ENCODE measurements around the gene DPY30. TPM values are rescaled to one million over a fixed set of nuclear protein-coding genes. Genes with fewer than 3 reads are reported as not detected.
A peak's percentile ranks its signal among the peaks of the same experiment; 100 is the strongest.
"Not testable (repeated sequence)": the region's sequence is repeated elsewhere in the genome, so short reads cannot be mapped to it uniquely, and the experiment has no call there.

The DPY30 gene
- total RNA-seq (10 to 100 TPM; 46.7 to 47.3 TPM), polyA plus RNA-seq (100 to 1,000 TPM; 151 to 179 (median 159) TPM), total RNA-seq (6.9 to 29.9 (median 24.0) reads per million in 6 experiments)

DNA sequence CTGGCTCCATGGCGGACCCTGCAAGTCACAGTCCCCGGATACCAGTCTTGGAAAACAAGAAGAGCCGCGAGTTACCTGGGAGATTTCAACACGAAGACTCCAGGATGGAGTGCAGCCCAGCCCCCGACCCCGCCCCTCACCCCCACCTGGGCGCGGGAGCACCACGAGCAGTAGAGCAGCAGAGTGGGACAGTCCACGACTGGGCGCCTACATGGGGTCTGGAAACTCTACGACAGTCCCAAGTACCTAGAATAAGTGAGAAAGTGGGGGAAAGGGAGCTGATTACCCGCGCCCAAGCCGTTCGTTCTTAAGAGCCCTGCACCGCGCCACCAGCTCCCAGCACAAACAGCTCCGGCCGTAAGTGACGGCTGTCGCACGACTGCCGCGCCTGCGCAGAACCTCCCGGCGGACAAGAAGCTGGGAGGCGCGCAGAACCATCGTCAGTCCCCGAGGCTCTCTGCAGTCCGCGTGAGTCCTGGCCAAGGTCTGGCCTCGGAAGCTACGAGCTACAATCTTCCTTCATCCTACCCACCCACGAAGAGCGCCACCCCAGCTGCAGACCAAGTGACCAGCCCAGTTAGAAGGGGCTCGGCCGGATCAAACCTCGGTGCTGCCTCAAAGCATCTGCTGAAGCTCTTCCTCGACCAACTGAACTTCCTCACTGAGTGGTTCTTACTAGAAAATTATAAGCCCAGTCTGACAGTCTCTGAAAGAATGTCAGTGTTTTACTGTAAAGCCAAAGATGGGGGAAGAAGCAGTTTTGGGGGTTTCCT lies at the start of gene DPY30:
TSS of gene DPY30 (minus strand) at position 359 of the 773 bp plus-strand sequence. CDS start at position 10, 349 bp downstream.
- Mint-ChIP-seq H3K4me1 (peaks cover 3 to 25% (median 18%) of the 10 kb centered on the region in 4 donors), H3K9me3 (no peaks in the 10 kb centered on the region), H3K4me3 (peak within 1 kb of the TSS; percentile 84 to 97 (median 92)), H3K27ac (peak within 1 kb of the TSS; percentile 91 to 98 (median 95)), H3K27me3 (peaks cover 0 to 3% (median 0%) of the 10 kb centered on the region in 5 donors), H3K36me3 (peaks cover 0 to 17% (median 4%) of the 10 kb centered on the region in 3 donors)
- DNase-seq (peak; percentile 82 to 94 (median 89)), ATAC-seq (peak; percentile 91 to 96)
- POLR2A ChIA-PET: interaction anchor here (0.6 to 2.9 kb wide), 13 partner anchors 10 to 317 kb away, joined by 3 to 73 read pairs (median 5); partner anchors contain the start of genes MEMO1 and SPAST

DNA sequence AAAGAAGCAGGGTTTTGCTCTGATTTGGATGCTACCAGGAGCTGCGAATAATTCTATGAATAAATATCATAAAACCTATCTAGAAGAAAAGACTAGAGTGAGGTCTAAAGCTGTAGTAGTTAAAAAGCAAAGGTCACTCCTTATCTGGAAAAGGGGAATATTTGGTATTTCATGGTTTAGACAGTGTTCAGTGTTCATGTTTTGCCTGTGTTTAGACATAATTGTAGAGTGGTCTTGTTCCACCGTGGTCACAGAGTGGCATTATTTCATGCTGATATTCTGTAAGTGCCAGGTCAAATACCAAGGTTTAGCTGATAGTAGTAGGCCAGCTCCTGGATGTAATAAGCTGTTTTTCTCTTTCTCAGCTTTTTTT lies 34.5 kb upstream of the DPY30 start:
- peaks cover 22 to 40% (median 32%) of the 10 kb centered on the region in 4 donors for H3K4me1 Mint-ChIP-seq
- no peak for DNase-seq
- ATAC-seq: no peak
- H3K27me3 Mint-ChIP-seq: no peaks in the 10 kb centered on the region
- no peaks in the 10 kb centered on the region for H3K9me3 Mint-ChIP-seq
- peaks cover 0 to 54% (median 6%) of the 10 kb centered on the region in 3 donors for H3K36me3 Mint-ChIP-seq
- POLR2A ChIA-PET: no interaction called here
- peak overlapping the region in 4 of 10 donors; percentile 2 to 23 (median 10) for H3K27ac Mint-ChIP-seq
- H3K4me3 Mint-ChIP-seq: no peak overlapping the region

DNA sequence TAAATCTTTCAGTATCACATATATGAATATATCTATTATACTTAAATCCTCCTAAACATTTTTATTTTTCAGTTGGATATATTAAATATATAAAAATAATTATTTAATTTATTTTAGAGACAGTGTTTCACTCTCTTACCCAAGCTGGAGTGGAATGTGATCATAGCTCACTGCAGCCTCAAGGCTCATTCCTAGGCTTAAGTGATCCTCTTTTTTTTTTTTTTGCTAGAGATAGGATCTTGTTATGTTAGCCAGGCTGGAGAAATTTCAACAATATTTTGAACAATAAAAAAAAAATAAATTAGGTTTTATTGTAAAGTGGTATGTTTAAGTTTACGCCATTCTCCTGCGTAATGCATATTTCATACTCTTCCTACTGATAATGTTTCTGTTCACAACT lies 27.9 kb upstream of the DPY30 start:
- H3K36me3 Mint-ChIP-seq: peaks cover 0 to 34% (median 4%) of the 10 kb centered on the region in 3 donors
- peak overlapping the region in 4 of 10 donors; percentile 18 to 58 (median 52) for H3K4me3 Mint-ChIP-seq
- ATAC-seq (no peak), DNase-seq (no peak)
- peaks cover 21 to 61% (median 46%) of the 10 kb centered on the region in 4 donors for H3K4me1 Mint-ChIP-seq
- no peak overlapping the region for H3K27ac Mint-ChIP-seq
- no peaks in the 10 kb centered on the region for H3K9me3 Mint-ChIP-seq
- no peaks in the 10 kb centered on the region for H3K27me3 Mint-ChIP-seq
- POLR2A ChIA-PET: interaction anchor here (0.6 kb wide), 1 partner anchor 29 kb away, joined by 3 read pairs; no protein-coding TSS in a partner anchor

DNA sequence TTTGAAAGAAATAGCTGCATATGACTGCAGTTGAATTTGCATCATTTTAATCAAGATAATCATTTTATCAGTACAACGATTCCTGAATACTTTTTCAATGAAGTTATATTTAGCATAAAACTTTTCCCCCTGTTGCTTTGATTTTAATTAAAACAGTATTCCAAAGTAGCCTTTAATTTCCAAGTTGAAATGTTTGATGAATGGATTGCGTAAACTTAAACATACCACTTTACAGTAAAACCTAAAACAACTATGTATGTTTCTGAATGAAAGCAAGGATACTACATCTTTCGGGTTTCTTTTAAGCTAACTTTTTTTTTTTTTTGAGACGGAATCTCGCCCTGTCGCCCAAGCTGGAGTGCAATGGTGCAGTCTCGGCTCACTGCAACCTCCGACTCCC lies 25.1 kb upstream of the DPY30 start:
- peaks cover 0 to 1% (median 0%) of the 10 kb centered on the region in 9 donors for H3K9me3 Mint-ChIP-seq
- ATAC-seq (no peak), DNase-seq (no peak)
- peaks cover 15 to 52% (median 36%) of the 10 kb centered on the region in 4 donors for H3K4me1 Mint-ChIP-seq
- H3K27me3 Mint-ChIP-seq: no peaks in the 10 kb centered on the region
- POLR2A ChIA-PET: interaction anchor here (1.1 to 4.9 kb wide), 6 partner anchors 8 to 101 kb away, joined by 3 to 73 read pairs (median 12); partner anchors contain the start of genes DPY30, MEMO1 and SLC30A6
- peak overlapping the region in 9 of 10 donors; percentile 21 to 96 (median 83) for H3K27ac Mint-ChIP-seq
- H3K36me3 Mint-ChIP-seq: peaks cover 0 to 17% (median 3%) of the 10 kb centered on the region in 3 donors
- H3K4me3 Mint-ChIP-seq: peak overlapping the region; percentile 93 to 100 (median 98)

DNA sequence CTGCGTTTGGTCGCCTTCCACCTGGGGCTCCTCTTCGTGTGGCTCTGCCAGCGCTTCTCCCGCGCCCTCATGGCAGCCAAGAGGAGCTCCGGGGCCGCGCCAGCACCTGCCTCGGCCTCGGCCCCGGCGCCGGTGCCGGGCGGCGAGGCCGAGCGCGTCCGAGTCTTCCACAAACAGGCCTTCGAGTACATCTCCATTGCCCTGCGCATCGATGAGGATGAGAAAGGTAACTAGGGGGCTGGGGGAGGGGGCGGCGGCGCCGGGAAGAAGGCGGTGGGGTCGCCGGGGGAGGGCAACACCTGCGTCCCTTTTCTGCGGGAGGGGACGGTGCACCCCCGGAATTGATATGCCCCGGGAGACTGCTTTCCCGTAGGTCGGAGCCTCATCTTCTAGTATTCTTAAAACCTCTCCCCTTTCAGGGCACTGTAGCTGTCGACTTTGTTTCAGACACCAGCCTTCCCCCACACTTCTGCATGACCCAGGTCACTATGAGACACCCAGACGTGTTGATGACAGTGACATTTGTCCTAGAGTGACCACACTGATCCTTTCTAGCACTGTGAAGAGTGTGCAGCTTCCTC lies 24.5 kb upstream of the DPY30 start:
- ATAC-seq: peak; percentile 1 to 3
- Mint-ChIP-seq H3K27ac (peak overlapping the region in 9 of 10 donors; percentile 86 to 97 (median 96)), H3K4me3 (peak overlapping the region; percentile 93 to 100 (median 98)), H3K9me3 (peaks cover 0 to 1% (median 0%) of the 10 kb centered on the region in 9 donors), H3K36me3 (peaks cover 0 to 15% (median 3%) of the 10 kb centered on the region in 3 donors), H3K4me1 (peaks cover 15 to 49% (median 34%) of the 10 kb centered on the region in 4 donors), H3K27me3 (no peaks in the 10 kb centered on the region)
- peak in 3 of 10 donors; percentile 2 to 35 (median 3) for DNase-seq
- POLR2A ChIA-PET: interaction anchor here (0.6 to 4.9 kb wide), 17 partner anchors 8 to 1522 kb away, joined by 3 to 73 read pairs (median 3); partner anchors contain the start of genes DPY30, MEMO1 and SLC30A6

DNA sequence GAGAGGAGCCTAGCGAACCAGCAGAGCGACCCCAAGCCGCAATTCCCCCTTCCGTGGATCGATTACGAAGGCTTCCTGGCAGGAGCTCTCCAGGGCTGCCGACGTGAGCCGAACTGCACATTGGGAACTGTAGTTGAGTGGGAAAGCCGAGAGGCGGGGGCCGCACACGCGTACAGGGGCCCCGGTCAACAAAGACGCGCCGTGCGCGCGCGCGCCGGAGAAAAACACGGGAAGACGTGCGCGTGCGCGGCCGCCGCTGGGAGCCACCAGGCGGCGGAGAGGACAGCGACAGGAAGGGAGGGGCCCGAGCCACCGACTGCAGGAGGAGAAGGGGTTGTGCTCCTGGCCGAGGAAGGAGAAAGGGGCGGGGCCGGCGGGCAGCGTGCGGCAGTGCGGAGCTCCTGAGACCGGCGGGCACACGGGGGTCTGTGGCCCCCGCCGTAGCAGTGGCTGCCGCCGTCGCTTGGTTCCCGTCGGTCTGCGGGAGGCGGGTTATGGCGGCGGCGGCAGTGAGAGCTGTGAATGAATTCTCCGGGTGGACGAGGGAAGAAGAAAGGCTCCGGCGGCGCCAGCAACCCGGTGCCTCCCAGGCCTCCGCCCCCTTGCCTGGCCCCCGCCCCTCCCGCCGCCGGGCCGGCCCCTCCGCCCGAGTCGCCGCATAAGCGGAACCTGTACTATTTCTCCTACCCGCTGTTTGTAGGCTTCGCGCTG lies 23.9 kb upstream of the DPY30 start, which contains the start of gene SPAST:
TSS of gene SPAST (plus strand) at position 247 of the 711 bp plus-strand sequence. CDS start at position 523, 276 bp downstream.
- DNase-seq (peak; percentile 92 to 97 (median 95)), ATAC-seq (peak; percentile 87 to 90)
- peaks cover 0 to 1% (median 0%) of the 10 kb centered on the region in 9 donors for H3K9me3 Mint-ChIP-seq
- H3K36me3 Mint-ChIP-seq: peaks cover 0 to 14% (median 2%) of the 10 kb centered on the region in 3 donors
- H3K27ac Mint-ChIP-seq: peak within 1 kb of the TSS; percentile 88 to 97 (median 96)
- H3K4me1 Mint-ChIP-seq: peaks cover 15 to 46% (median 33%) of the 10 kb centered on the region in 4 donors
- POLR2A ChIA-PET: interaction anchor here (0.6 to 4.9 kb wide), 16 partner anchors 8 to 1521 kb away, joined by 3 to 73 read pairs (median 3); partner anchors contain the start of genes DPY30, MEMO1 and SLC30A6
- H3K27me3 Mint-ChIP-seq: no peaks in the 10 kb centered on the region
- peak within 1 kb of the TSS; percentile 93 to 100 (median 98) for H3K4me3 Mint-ChIP-seq

DNA sequence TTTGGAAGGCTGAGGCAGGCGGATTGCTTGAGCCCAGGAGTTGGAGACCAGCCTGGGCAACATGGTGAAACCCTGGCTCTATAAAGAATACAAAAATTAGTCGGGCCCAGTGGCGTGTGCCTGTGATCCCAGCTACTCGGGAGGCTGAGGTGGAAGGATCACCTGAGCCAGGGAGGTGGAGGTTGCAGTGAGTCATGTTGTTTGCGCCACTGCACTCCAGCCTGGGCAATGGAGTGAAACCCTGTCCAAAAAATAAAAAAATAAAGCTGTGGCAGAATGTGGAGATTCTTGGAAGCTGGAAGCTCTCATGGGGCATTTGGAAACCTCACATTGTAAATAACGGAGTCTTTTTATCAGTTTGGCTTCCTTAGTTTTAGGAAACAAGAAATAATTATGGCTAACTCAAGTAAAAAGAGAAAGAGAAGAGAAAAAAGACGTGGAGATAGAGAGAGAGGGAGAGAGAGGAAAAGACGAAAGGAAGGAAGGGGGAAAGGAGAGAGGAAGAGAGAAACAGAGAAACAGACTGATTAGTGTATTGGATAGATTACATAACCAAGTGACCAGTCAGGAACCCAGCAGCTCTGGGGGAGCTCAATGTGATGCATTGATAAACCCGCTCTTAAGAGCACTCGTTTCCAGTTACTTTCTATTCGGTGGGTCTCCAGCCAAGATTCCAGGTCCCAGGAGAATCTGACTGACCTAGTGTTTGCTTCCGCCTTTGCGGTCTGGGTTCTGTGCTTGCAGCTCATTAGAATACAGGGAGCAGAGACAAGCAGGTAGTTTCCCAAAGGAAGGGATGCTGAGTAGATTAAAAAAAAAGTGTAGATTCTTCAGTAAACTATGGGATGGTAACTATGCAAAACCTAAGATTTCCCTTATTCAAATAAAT lies 22.6 kb upstream of the DPY30 start:
- Mint-ChIP-seq H3K27me3 (no peaks in the 10 kb centered on the region), H3K4me3 (peak overlapping the region; percentile 93 to 100 (median 98)), H3K9me3 (peaks cover 0 to 1% (median 0%) of the 10 kb centered on the region in 9 donors), H3K36me3 (peaks cover 0 to 11% (median 0%) of the 10 kb centered on the region in 3 donors), H3K4me1 (peaks cover 14 to 43% (median 30%) of the 10 kb centered on the region in 4 donors), H3K27ac (peak overlapping the region in 8 of 10 donors; percentile 83 to 97 (median 96))
- DNase-seq (peak in 2 of 10 donors; percentile 3 to 7), ATAC-seq (no peak)
- POLR2A ChIA-PET: interaction anchor here (0.6 to 4.9 kb wide), 6 partner anchors 20 to 54 kb away, joined by 3 to 73 read pairs (median 13); partner anchors contain the start of genes DPY30 and MEMO1

DNA sequence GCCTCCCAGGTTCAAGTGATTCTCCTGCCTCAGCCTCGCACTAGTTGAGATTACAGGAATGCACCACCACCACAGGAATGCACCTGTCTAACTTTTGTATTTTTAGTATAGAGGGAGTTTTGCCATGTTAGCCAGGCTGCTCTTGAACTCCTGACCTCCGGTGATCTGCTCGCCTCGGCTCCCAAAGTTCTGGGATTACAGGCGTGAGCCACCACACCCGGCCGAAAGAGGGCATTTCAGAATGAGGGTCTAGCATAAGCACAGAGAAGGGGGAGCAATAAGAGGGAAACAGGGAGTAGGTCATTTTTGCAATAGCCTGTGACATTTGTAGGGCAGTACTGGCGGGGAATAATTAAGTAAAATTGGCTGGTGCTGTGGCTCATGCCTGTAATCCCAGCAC lies 21.8 kb upstream of the DPY30 start:
- H3K4me1 Mint-ChIP-seq: peaks cover 12 to 36% (median 27%) of the 10 kb centered on the region in 4 donors
- no peak for DNase-seq
- H3K36me3 Mint-ChIP-seq: peaks cover 0 to 9% (median 0%) of the 10 kb centered on the region in 3 donors
- peaks cover 0 to 1% (median 0%) of the 10 kb centered on the region in 9 donors for H3K9me3 Mint-ChIP-seq
- POLR2A ChIA-PET: interaction anchor here (4.9 kb wide), 1 partner anchor 22 kb away, joined by 73 read pairs; the partner anchor contains the start of gene DPY30
- peak overlapping the region in 4 of 10 donors; percentile 33 to 95 (median 82) for H3K27ac Mint-ChIP-seq
- H3K4me3 Mint-ChIP-seq: peak overlapping the region; percentile 45 to 100 (median 64)
- H3K27me3 Mint-ChIP-seq: no peaks in the 10 kb centered on the region
- no peak for ATAC-seq

DNA sequence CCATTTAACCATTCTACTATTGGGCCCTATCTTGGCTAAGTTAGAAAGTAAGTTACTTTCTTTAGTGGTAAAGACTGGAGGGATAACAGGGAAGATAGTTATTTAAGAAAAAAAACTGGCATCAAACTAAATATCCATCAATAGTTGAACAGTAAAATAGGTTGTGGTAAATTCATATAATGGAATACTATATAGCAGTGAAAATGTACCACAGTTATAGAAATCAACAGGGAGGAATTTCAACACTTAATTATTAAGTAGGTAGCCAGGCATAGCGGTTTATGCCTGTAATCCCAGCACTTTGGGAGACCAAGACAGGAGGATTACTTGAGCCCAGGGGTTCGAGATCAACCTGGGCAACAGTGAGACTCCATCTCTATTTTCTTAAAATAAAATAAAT lies 20.7 kb upstream of the DPY30 start:
- no peaks in the 10 kb centered on the region for H3K27me3 Mint-ChIP-seq
- POLR2A ChIA-PET: no interaction called here
- peaks cover 0 to under 1% (median 0%) of the 10 kb centered on the region in 3 donors for H3K36me3 Mint-ChIP-seq
- no peak overlapping the region for H3K27ac Mint-ChIP-seq
- ATAC-seq (no peak), DNase-seq (no peak)
- no peak overlapping the region for H3K4me3 Mint-ChIP-seq
- H3K4me1 Mint-ChIP-seq: peaks cover 7 to 25% (median 16%) of the 10 kb centered on the region in 4 donors
- H3K9me3 Mint-ChIP-seq: peaks cover 0 to 1% (median 0%) of the 10 kb centered on the region in 9 donors

DNA sequence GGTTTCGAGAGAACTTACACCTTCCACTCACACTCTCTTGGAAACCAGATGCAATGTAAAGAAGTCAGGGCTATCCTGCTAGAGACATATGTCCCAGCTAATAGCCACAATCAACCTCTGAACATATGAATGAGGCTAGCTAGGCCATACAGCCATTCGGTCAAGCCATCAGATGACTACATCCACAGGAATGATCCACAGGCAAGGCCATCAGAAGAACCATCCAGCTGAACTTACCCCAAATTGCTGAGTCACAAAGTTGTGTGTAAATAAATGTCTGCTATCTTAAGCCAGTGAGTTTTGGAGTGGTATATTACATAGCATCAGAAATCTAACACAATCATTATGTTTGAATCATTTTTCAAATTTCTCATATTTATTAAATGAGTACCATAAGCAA lies 18.5 kb upstream of the DPY30 start:
- no peak overlapping the region for H3K4me3 Mint-ChIP-seq
- no peak for DNase-seq
- peaks cover 5 to 13% (median 7%) of the 10 kb centered on the region in 4 donors for H3K4me1 Mint-ChIP-seq
- peaks cover 0 to 1% (median 0%) of the 10 kb centered on the region in 9 donors for H3K9me3 Mint-ChIP-seq
- H3K27ac Mint-ChIP-seq: no peak overlapping the region
- POLR2A ChIA-PET: no interaction called here
- H3K36me3 Mint-ChIP-seq: no peaks in the 10 kb centered on the region
- H3K27me3 Mint-ChIP-seq: no peaks in the 10 kb centered on the region
- no peak for ATAC-seq

DNA sequence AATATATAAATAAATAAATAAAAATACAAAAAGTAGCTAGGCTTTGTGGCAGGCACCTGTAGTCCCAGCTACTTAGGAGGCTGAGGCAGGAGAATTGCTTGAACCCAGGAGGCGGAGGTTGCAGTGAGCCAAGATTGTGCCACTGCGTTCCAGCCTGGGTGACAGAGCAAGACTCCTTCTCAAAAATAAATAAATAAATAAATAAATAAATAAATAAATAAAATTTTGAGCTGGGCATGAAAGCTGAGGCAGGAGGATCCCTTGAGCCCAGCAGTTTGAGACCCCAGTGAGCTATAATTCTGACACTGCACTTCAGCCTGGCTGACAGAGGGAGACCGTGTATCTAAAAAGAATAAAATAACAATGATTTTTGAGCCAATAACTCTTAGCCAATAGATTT lies 15.0 kb upstream of the DPY30 start:
- ATAC-seq, H3K4me1 Mint-ChIP-seq, H3K27ac Mint-ChIP-seq, DNase-seq, H3K27me3 Mint-ChIP-seq, H3K36me3 Mint-ChIP-seq, H3K4me3 Mint-ChIP-seq, H3K9me3 Mint-ChIP-seq: not testable (repeated sequence)
- POLR2A ChIA-PET: interaction anchor here (1.0 kb wide), 1 partner anchor 15 kb away, joined by 5 read pairs; the partner anchor contains the start of gene DPY30

All from naive thymus-derived CD8-positive, alpha-beta T cell (primary cell).